ENCODE measurements around the gene TMPRSS9.

GRCh38 chr19:2475018-2475701 lies 115.1 kb downstream of the TMPRSS9 start:
- TF ChIP-seq CTCF (conservative IDR thresholded peaks at IDR 0.05 in 1 of 2, IDR thresholded peaks at IDR 0.05 in 1 of 2; ENCODE audit: extremely low read depth in 1 of 2, insufficient read depth in 1 of 2, low read depth in 1 of 2, low read length in 2 of 2) (no peak), EZH2 (IDR thresholded peaks at IDR 0.05; ENCODE audit: borderline replicate concordance, low read length) (no peak)
